IPS-15b (cell line): Measurements from ENCODE around the gene MAGEB2.
"Not testable (repeated sequence)": the region's sequence is repeated elsewhere in the genome, so short reads cannot be mapped to it uniquely, and the experiment has no call there.

ENCODE experiments used
- H3K27me3 ChIP-seq: one replicate; pipeline ENCODE4 v1.6.1; 2013; ENCODE audit warnings: low read length; ENCODE audit not compliant: control insufficient read depth, insufficient read depth
- H3K36me3 ChIP-seq: one replicate; pipeline ENCODE4 v1.6.1; 2013; ENCODE audit warnings: low read length; ENCODE audit not compliant: control insufficient read depth, insufficient read depth
- H3K4me1 ChIP-seq: one replicate; pipeline ENCODE4 v1.6.1; 2013; ENCODE audit warnings: mild to moderate bottlenecking, low read length; ENCODE audit not compliant: control insufficient read depth, insufficient read depth
- H3K4me3 ChIP-seq: one replicate; pipeline ENCODE4 v1.5.1; 2013; ENCODE audit warnings: low read depth, low read length
- H3K9ac ChIP-seq: one replicate; pipeline ENCODE4 v1.6.1; 2013; ENCODE audit warnings: low read depth, mild to moderate bottlenecking, low read length
- H3K9me3 ChIP-seq: one replicate; pipeline ENCODE4 v1.6.1; 2013; ENCODE audit warnings: mild to moderate bottlenecking, low read length; ENCODE audit not compliant: control insufficient read depth, insufficient read depth

MAGEB2 gene, protein sequence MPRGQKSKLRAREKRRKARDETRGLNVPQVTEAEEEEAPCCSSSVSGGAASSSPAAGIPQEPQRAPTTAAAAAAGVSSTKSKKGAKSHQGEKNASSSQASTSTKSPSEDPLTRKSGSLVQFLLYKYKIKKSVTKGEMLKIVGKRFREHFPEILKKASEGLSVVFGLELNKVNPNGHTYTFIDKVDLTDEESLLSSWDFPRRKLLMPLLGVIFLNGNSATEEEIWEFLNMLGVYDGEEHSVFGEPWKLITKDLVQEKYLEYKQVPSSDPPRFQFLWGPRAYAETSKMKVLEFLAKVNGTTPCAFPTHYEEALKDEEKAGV

GRCh38 chrX:30215357-30215843, at the start of gene MAGEB2:
Gene MAGEB2 (plus strand): TSS chrX:30215563. CDS start chrX:30218581, 3,018 bp downstream.
- Histone ChIP-seq H3K4me3 (no peak within 1 kb of the TSS), H3K4me1 (peaks cover 15% of the 10 kb centered on the region), H3K9ac (no peak within 1 kb of the TSS), H3K36me3 (no peaks in the 10 kb centered on the region), H3K9me3 (no peaks in the 10 kb centered on the region), H3K27me3 (no peaks in the 10 kb centered on the region)

GRCh38 chrX:30170900-30171299, 44.5 kb upstream of the MAGEB2 start:
- Histone ChIP-seq H3K4me1 (no peaks in the 10 kb centered on the region), H3K4me3 (no peak overlapping the region), H3K36me3 (no peaks in the 10 kb centered on the region), H3K27me3 (no peaks in the 10 kb centered on the region), H3K9me3 (no peaks in the 10 kb centered on the region), H3K9ac (no peak overlapping the region)

DNA sequence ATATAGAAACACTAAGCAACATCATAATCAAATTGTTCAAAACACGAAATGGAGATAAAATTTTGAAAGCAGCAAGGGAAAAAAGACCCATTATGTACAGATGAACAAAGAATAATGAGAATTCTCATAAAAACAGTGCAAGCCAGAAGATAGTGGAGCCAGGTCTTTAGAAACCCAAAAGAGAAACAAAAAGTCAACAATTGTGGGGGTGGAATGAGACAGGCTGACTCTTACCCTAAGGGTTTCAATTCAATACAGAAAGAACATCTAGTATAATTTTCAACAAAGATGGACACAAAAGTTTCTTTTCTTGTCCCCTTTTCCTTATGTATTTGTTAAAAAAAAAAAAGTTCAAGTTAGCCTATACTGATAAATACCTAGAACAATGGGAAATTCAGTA, 34.0 kb upstream of the MAGEB2 start:
- H3K9me3 ChIP-seq: no peaks in the 10 kb centered on the region
- no peak overlapping the region for H3K4me3 ChIP-seq
- H3K9ac ChIP-seq: no peak overlapping the region
- no peaks in the 10 kb centered on the region for H3K27me3 ChIP-seq
- H3K4me1 ChIP-seq: peaks cover 2% of the 10 kb centered on the region
- no peaks in the 10 kb centered on the region for H3K36me3 ChIP-seq

- H3K27me3 ChIP-seq: no peaks in the 10 kb centered on the region
- H3K4me3 ChIP-seq: no peak overlapping the region
- peaks cover 2% of the 10 kb centered on the region for H3K4me1 ChIP-seq
- no peaks in the 10 kb centered on the region for H3K9me3 ChIP-seq
- H3K9ac ChIP-seq: no peak overlapping the region
- H3K36me3 ChIP-seq: no peaks in the 10 kb centered on the region
Observed at GRCh38 chrX:30183554-30183953, 31.8 kb upstream of the MAGEB2 start.

GRCh38 chrX:30190426-30190825, 24.9 kb upstream of the MAGEB2 start:
- H3K27me3 ChIP-seq: no peaks in the 10 kb centered on the region
- H3K9me3 ChIP-seq: no peaks in the 10 kb centered on the region
- no peaks in the 10 kb centered on the region for H3K4me1 ChIP-seq
- H3K4me3 ChIP-seq: no peak overlapping the region
- H3K9ac ChIP-seq: no peak overlapping the region
- H3K36me3 ChIP-seq: no peaks in the 10 kb centered on the region

GRCh38 chrX:30193910-30194309, 21.5 kb upstream of the MAGEB2 start:
- H3K9me3 ChIP-seq, H3K4me1 ChIP-seq, H3K36me3 ChIP-seq, H3K4me3 ChIP-seq, H3K27me3 ChIP-seq, H3K9ac ChIP-seq: not testable (repeated sequence)

GRCh38 chrX:30196322-30196721, 19.0 kb upstream of the MAGEB2 start:
- Histone ChIP-seq H3K36me3 (no peaks in the 10 kb centered on the region), H3K4me1 (peaks cover 9% of the 10 kb centered on the region), H3K27me3 (no peaks in the 10 kb centered on the region), H3K9ac (no peak overlapping the region), H3K9me3 (no peaks in the 10 kb centered on the region), H3K4me3 (no peak overlapping the region)

- H3K9ac ChIP-seq: no peak overlapping the region
- no peaks in the 10 kb centered on the region for H3K4me1 ChIP-seq
- H3K9me3 ChIP-seq: no peaks in the 10 kb centered on the region
- no peak overlapping the region for H3K4me3 ChIP-seq
- H3K27me3 ChIP-seq: no peaks in the 10 kb centered on the region
- no peaks in the 10 kb centered on the region for H3K36me3 ChIP-seq
Observed at GRCh38 chrX:30212172-30212571, 3.2 kb upstream of the MAGEB2 start.

DNA sequence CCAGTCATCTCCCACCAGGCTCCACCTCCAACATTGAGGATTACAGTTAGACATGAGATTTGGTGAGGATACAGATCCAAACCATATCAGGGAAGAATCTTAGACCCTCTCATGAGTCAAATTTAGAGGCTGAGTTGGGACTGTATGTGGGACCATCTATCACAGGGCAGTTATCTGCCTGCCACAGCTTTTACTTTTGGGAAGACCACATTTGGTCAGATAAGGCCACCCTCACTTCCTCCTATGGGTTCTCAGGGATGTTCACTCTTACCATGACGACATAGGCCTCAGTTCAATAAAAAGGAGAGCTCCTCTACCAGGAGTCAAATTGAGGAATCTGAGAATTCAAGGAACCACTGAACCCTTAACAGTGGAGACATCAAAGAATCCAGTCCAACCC, 2.1 kb downstream of the MAGEB2 start:
- H3K4me1 ChIP-seq: peaks cover 15% of the 10 kb centered on the region
- no peaks in the 10 kb centered on the region for H3K27me3 ChIP-seq
- H3K4me3 ChIP-seq: no peak overlapping the region
- H3K9ac ChIP-seq: no peak overlapping the region
- no peaks in the 10 kb centered on the region for H3K9me3 ChIP-seq
- no peaks in the 10 kb centered on the region for H3K36me3 ChIP-seq

GRCh38 chrX:30219372-30219771, 4.0 kb downstream of the MAGEB2 start:
- Histone ChIP-seq H3K36me3 (no peaks in the 10 kb centered on the region), H3K4me1 (peaks cover 15% of the 10 kb centered on the region), H3K9ac (no peak overlapping the region), H3K9me3 (no peaks in the 10 kb centered on the region), H3K4me3 (no peak overlapping the region), H3K27me3 (no peaks in the 10 kb centered on the region)

DNA sequence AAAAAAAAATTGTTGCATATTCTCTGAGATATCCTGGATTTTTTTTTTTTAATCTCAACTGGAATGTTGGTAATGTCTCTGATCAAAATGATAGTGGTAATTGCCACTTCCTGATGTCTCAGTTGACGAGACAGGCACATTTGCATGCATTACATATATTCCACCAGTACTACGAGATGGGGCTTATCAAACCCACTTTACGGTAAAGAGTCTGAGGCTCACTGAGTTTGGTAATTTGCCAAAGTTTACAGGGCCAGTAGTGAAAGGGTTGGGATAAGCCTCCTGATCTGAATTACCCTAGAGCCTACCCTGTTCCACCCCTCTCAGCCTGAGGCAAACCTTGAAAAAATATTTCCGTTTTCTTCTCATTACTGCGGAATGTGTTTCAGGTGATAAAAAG, 5.3 kb downstream of the MAGEB2 start:
- H3K9ac ChIP-seq: no peak overlapping the region
- H3K36me3 ChIP-seq: no peaks in the 10 kb centered on the region
- no peak overlapping the region for H3K4me3 ChIP-seq
- H3K4me1 ChIP-seq: peaks cover 15% of the 10 kb centered on the region
- no peaks in the 10 kb centered on the region for H3K9me3 ChIP-seq
- no peaks in the 10 kb centered on the region for H3K27me3 ChIP-seq

DNA sequence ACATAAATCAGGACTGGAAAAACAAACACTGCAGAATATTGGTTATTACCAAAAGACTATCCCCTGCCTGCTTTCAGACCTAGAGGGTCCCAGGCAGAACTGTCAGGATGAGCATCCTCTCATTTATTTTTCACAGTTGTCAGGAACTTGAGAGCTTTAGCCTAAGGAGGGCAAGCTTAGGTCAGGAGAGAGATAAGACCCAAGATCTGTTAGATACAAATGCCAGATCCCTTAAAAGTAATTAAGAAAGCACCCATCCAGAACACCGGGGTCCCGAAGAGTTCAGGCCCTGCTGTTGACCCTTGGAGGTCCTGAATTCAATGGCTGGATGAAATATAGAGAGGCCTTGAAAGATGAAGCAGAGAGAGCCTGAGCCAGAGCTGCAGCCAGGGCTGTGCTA, 9.2 kb downstream of the MAGEB2 start:
- H3K9ac ChIP-seq: no peak overlapping the region
- no peak overlapping the region for H3K4me3 ChIP-seq
- no peaks in the 10 kb centered on the region for H3K36me3 ChIP-seq
- H3K9me3 ChIP-seq: no peaks in the 10 kb centered on the region
- H3K4me1 ChIP-seq: peaks cover 24% of the 10 kb centered on the region
- no peaks in the 10 kb centered on the region for H3K27me3 ChIP-seq
